HG02840 (cell line): ENCODE results near the gene SLC25A11.
A peak's percentile ranks its signal among the peaks of the same experiment; 100 is the strongest.
"Not testable (repeated sequence)": the region's sequence is repeated elsewhere in the genome, so short reads cannot be mapped to it uniquely, and the experiment has no call there.

ENCODE experiments used
- ATAC-seq: cut with Tn5 transposase; IDR thresholded peaks from one replicate; pipeline ENCODE4 v1.9.1; 2021; ENCODE audit warnings: mild to moderate bottlenecking, moderate library complexity, moderate number of reproducible peaks; ENCODE audit not compliant: unreplicated experiment, low FRiP score

SLC25A11 gene

DNA sequence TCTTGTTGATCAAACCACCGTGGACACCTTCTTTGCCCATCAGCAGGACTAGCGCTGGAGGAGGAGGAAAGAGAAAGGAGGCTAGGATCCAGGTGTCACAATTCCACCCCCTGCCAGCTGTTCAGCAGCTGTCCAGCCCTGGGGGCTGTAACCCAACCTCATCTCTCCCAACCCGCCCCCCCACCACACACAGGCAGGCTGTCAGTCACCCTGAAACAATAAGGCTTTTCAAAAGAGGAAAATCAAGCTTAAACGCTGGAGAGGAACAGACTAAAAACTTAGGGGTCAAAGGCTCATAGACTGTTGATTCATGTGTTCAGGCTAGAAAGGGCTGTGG lies 6.1 kb upstream of the SLC25A11 start:
- ATAC-seq, result no peak

DNA sequence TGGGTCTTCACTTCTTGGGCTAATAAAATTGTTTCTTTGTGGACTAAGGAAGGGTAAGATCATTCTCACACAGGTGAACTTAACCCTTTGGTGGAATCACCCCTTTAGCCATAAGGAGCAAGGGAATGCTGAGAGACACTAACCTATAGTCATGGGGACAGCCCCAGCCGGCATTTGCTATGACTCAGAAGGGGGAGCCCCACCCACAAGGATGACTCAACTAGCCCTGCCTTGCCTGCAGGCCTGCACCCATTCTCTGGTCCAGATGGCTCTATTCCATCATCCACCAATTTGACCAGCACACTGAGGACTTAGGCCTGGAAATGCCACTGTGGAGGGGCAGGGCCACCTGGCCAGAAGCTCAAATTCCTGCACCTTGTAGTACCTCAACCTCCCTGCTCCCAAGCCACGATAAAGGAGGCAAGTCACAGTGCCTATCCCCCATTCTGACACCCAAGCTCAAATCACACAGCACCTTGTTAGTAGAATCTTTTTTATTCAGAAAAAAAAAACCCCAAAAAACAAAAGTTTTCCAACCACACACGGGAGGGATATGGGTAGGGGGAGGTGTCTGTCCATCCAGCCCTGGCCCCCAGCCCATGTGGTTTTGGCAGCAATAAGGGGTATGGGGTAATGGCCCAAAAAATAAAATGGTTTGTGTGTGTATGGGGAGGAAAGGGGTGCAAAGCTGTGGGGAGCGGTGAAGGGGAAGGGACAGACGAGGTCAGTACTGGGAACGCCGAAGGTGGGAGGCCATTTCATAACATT lies 5.5 kb upstream of the SLC25A11 start:
- no peak for ATAC-seq

DNA sequence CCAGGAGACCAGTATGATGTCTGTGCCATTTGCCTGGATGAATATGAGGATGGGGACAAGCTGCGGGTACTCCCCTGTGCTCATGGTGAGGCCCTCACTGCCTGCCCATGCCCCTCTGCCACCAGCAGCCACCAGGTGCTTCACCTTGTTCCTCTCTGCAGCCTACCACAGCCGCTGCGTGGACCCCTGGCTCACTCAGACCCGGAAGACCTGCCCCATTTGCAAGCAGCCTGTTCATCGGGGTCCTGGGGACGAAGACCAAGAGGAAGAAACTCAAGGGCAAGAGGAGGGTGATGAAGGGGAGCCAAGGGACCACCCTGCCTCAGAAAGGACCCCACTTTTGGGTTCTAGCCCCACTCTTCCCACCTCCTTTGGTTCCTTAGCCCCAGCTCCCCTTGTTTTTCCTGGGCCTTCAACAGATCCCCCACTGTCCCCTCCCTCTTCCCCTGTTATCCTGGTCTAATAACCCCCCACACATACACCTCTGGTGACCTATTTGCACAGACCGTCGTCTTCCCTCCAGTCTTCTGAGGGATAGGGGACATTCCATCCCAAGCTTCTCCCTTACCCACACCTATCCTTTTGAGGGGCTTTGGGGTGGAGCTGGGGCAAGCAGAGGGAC lies 4.8 kb upstream of the SLC25A11 start:
- no peak for ATAC-seq

- ATAC-seq, result no peak
Observed at GRCh38 chr17:4944163-4944553, 4.3 kb upstream of the SLC25A11 start.

DNA sequence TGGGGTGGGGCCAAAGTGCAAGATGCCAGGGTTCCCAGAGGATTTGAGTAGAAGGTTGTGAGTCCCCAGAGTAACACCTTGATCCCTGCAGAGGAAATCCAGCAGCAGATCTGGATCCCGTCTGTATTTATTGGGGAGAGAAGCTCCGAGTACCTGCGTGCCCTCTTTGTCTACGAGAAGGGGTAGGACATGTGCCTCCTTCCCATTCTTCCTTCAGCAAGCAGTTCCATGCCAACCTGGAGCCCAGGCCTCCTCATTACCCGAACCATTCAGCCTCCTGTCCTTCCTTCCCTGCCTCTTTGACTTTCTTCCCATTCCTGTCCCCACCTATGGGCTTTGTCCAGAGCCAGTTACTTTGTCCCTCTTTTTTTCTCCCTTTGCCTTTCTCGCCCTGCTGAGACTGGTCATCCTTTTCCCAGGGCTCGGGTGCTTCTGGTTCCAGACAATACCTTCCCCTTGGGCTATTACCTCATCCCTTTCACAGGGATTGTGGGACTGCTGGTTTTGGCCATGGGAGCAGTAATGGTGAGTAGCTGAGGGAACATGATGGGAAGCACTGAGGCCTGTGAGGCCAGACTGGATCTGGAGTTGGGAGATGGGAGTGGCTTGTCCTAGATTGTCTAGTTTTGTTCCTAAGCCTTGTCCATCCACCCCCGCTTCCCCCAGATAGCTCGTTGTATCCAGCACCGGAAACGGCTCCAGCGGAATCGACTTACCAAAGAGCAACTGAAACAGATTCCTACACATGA lies 3.1 kb upstream of the SLC25A11 start:
- no peak for ATAC-seq

GRCh38 chr17:4941319-4941610 lies 1.4 kb upstream of the SLC25A11 start:
- no peak for ATAC-seq

GRCh38 chr17:4940555-4941318 lies 891 bp upstream of the SLC25A11 start:
- peak; percentile 12 for ATAC-seq

DNA sequence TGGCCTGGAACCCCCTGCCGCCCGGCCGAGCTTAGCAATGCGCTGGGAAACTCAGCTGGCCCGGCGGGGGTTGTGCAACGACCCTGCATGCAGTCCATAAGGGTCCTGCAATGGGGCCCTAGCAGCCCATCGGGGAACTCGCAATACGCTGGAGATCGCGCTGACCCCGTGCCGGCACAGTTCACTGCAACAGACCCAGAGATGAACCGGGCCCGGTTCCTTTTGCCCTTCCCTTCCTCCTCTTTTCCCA lies 375 bp downstream of the SLC25A11 start:
- peak; percentile 17 for ATAC-seq

DNA sequence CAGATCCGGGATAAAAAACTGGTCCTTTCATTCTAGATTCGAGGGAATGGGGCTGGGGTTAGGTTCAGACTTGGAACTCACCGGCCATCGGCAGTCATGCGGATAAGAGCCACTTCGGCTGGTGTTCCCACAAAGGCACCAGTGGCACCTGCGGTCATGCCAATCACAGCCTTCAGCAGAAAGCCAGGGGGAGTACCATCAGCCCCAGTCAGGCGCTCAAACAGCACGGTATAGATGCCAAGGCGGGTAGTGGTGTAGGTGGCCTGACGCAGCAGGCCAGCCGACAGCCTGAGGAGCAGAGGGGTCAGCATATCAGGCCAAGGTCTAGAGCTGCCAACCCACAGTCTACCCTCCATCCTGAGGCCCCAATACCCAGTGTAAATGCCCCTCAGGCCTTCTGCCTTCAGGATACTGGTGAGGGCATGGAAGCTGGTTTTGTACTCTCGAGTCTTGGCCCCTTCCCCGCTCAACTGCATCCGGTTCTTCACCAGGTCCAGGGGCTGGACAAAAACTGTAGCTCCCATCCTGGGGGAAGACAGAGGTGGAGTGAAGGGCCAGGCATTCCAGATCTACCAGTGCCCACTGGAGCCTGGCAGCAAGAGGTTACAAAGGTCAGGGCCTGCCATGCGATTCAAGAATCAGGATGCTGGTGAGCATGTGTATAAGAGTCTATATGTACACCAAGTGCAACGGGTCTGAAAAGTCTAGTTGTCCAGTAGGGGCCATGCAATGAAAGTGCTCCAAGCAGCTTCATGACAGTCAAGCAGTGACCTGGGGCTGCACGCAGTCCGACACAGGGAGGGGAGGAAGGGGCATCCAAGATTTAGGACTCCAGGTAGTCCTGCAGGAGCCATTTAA lies 929 bp downstream of the SLC25A11 start:
- ATAC-seq, result no peak

DNA sequence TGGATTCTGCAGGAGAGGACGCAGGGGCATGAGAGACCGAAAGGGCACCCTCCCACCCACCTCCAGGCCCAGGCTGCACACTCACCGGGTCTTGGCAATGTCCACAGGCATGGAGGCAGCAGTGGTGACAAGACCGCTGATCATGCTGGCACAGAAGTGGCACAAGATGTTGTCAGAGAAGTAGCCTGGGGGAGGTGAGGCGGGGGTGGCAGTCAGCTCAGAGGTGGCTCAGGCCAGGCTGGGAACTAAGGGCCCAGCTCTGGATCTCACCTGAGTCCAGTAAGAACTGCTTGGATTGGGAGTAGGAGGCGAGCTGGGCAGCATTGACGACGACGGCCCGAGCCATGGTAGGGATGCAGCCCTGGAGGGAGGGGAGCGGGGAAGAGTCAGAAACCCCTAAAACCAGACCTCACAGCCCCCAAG lies 1.8 kb downstream of the SLC25A11 start:
- no peak for ATAC-seq

GRCh38 chr17:4937553-4937952 lies 2.3 kb downstream of the SLC25A11 start:
- no peak for ATAC-seq

DNA sequence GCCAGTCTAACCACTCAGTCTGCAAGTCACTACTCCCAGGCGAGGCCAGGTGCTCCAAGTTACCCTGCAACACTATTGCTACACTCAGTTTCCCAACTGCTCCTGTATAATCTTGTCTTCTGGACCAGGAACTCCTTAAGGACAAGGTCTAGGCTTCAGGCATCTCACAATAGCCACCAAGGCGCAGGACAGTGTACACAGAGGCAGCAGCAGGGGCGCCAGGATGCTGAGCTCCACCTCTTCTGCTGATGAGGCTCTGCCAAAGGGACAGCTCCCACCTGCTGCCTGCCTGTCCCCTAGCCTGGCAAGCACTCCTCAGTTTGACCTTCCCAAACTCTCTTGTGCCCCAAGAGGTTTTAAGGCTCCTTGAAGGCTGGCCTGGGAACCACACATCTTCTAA lies 3.4 kb downstream of the SLC25A11 start:
- ATAC-seq, result no peak

DNA sequence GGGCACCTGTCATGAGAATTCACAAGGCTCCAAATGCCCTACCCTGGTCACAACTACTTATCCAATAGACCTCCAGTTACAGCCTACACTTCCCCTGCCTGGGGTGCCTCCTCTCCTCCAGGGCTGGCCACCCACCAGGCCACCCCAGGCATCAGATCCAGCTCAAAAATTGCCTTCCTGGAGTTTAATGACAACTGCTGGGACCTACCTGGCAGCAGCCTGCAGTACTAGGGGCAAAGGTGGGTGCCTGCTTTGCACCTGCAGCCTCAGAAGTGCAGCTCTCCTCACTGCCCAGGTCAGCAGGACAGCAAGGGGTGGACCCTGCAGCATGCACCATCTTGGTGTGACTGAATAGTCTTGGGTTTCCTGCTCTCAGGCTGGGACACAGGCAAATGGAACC lies 4.2 kb downstream of the SLC25A11 start:
- no peak for ATAC-seq

GRCh38 chr17:4934173-4934979 lies 5.5 kb downstream of the SLC25A11 start:
- no peak for ATAC-seq

DNA sequence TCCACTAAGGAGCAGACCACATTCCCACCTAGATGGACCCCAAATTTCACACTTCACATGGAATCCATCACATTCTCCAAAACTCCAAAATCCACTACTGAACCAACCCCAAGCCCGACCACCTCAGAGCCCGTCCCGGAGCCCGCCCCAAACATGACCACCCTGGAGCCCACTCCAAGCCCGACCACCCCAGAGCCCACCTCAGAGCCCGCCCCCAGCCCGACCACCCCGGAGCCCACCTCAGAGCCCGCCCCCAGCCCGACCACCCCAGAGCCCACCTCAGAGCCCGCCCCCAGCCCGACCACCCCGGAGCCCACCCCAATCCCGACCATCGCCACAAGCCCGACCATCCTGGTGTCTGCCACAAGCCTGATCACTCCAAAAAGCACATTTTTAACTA lies 6.2 kb downstream of the SLC25A11 start:
- ATAC-seq, result no peak

DNA sequence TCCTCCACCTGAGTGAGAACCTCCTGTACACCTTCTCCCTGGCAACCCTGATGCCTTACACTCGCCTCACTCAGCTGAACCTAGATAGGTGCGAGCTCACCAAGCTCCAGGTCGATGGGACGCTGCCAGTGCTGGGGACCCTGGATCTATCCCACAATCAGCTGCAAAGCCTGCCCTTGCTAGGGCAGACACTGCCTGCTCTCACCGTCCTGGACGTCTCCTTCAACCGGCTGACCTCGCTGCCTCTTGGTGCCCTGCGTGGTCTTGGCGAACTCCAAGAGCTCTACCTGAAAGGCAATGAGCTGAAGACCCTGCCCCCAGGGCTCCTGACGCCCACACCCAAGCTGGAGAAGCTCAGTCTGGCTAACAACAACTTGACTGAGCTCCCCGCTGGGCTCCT lies 7.1 kb downstream of the SLC25A11 start:
- ATAC-seq, result no peak

DNA sequence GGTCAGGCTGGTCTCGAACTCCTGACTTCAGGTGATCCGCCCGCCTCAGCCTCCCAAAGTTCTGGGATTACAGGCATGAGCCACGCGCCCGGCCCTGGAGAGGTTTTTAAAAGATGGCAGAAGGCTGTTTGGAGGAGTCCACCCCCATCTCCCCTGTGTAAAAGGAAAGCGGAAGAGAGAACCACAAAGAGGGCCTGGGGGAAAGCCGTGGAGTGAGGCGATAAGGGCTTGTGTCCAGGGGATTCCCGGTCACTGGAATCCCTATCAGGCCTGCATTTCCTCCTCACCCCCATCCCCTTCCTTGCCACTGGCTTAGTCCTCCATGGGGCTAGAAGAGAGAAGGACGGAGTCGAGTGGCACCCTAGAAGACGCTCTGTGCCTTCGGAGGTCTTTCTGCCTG lies 7.9 kb downstream of the SLC25A11 start, which contains the start of gene GP1BA:
TSS of gene GP1BA (plus strand) at position 315 of the 400 bp plus-strand sequence. CDS start 328 bp downstream, outside the sequence.
- ATAC-seq, result no peak

- ATAC-seq, result no peak
Observed at GRCh38 chr17:4928881-4929280, 11.0 kb downstream of the SLC25A11 start.

- ATAC-seq, result not testable (repeated sequence)
Observed at GRCh38 chr17:4926577-4927335, 13.1 kb downstream of the SLC25A11 start.
